DOHH2 (cell line): ENCODE data around the gene CRYAB.

ENCODE experiments used
- H3F3A ChIP-seq: fragments of 200-600 bp; sonication (generic), shearing (Covaris generic); 2 replicates; pipeline ENCODE4 v1.6.0; 2016; ENCODE audit warnings: antibody characterized with exemption, mild to moderate bottlenecking; ENCODE audit not compliant: control insufficient read depth, insufficient read depth
- H3K27ac ChIP-seq: fragments of 200-600 bp; sonication (generic); 2 replicates; pipeline ENCODE4 v1.5.1; 2014; ENCODE audit warnings: low read depth, mild to moderate bottlenecking, low read length, moderate library complexity
- H3K27me3 ChIP-seq: fragments of 200-600 bp; sonication (generic); 2 replicates; pipeline ENCODE4 v1.6.1; 2014; ENCODE audit warnings: mild to moderate bottlenecking, low read length, mixed read lengths; ENCODE audit not compliant: control insufficient read depth
- H3K36me3 ChIP-seq: fragments of 200-600 bp; sonication (generic); 2 replicates; pipeline ENCODE4 v1.6.1; 2014; ENCODE audit warnings: mild to moderate bottlenecking, low read length, moderate library complexity, mixed read lengths; ENCODE audit not compliant: control insufficient read depth
- H3K4me1 ChIP-seq: fragments of 200-600 bp; sonication (generic); 2 replicates; pipeline ENCODE4 v1.6.1; 2014; ENCODE audit warnings: mild to moderate bottlenecking, low read length, mixed read lengths; ENCODE audit not compliant: control insufficient read depth
- H3K4me2 ChIP-seq: fragments of 200-600 bp; sonication (generic); 2 replicates; pipeline ENCODE4 v1.6.0; 2014; ENCODE audit warnings: mild to moderate bottlenecking, low read length, moderate library complexity
- H3K4me3 ChIP-seq: fragments of 200-600 bp; sonication (generic); 2 replicates; pipeline ENCODE4 v1.5.1; 2014; ENCODE audit warnings: mild to moderate bottlenecking, low read length, mixed read lengths
- H3K79me2 ChIP-seq: fragments of 200-600 bp; sonication (generic); 2 replicates; pipeline ENCODE4 v1.6.1; 2014; ENCODE audit warnings: mild to moderate bottlenecking, low read length, mixed read lengths; ENCODE audit not compliant: control insufficient read depth
- H3K9me2 ChIP-seq: fragments of 200-600 bp; sonication (generic); replicated peaks from 2 replicates; pipeline ENCODE4 v1.6.1; 2014; ENCODE audit warnings: mild to moderate bottlenecking, low read length, mixed read lengths; ENCODE audit not compliant: control insufficient read depth
- H3K9me3 ChIP-seq: fragments of 200-600 bp; sonication (generic); 2 replicates; pipeline ENCODE4 v1.6.1; 2014; ENCODE audit warnings: antibody characterized with exemption, low read length, mixed read lengths; ENCODE audit not compliant: control insufficient read depth, insufficient read depth
- H4K20me1 ChIP-seq: fragments of 200-600 bp; sonication (generic); 2 replicates; pipeline ENCODE4 v1.6.0; 2014; ENCODE audit warnings: low read depth, mild to moderate bottlenecking, antibody characterized with exemption, low read length, moderate library complexity; ENCODE audit not compliant: control insufficient read depth, insufficient read depth
- CTCF ChIP-seq: fragments of 200-600 bp; sonication (generic); IDR thresholded peaks from one replicate; pipeline ENCODE4 v1.5.1; 2014; ENCODE audit warnings: antibody characterized with exemption, mild to moderate bottlenecking, low read depth, low read length; ENCODE audit not compliant: poor library complexity, severe bottlenecking
- EZH2phosphoT487 ChIP-seq: fragments of 200-600 bp; sonication (generic); IDR thresholded peaks from 2 replicates; pipeline ENCODE4 v1.6.1; 2017; ENCODE audit warnings: borderline replicate concordance, mild to moderate bottlenecking, antibody characterized with exemption, low read length, moderate library complexity, mixed read lengths

The CRYAB gene

GRCh38 chr11:111944651-111945051 lies 33.1 kb upstream of the CRYAB start:
- Histone ChIP-seq H3K36me3 (no peaks in the 10 kb centered on the region), H3K4me1 (peaks cover 12% of the 10 kb centered on the region), H3K9me3 (no peaks in the 10 kb centered on the region), H3K9me2 (no peaks in the 10 kb centered on the region), H3K4me2 (no peak overlapping the region), H3K4me3 (no peak overlapping the region), H3K27ac (no peak overlapping the region), H4K20me1 (no peaks in the 10 kb centered on the region), H3K79me2 (no peaks in the 10 kb centered on the region), H3K27me3 (no peaks in the 10 kb centered on the region), H3F3A (peaks cover 4% of the 10 kb centered on the region)
- TF ChIP-seq EZH2phosphoT487: no peak
- no peak for TF ChIP-seq CTCF

- no peak for TF ChIP-seq CTCF
- TF ChIP-seq EZH2phosphoT487: no peak
- peaks cover 13% of the 10 kb centered on the region for H3K4me1 ChIP-seq
- no peaks in the 10 kb centered on the region for H4K20me1 ChIP-seq
- no peaks in the 10 kb centered on the region for H3K36me3 ChIP-seq
- H3F3A ChIP-seq: peaks cover 9% of the 10 kb centered on the region
- H3K79me2 ChIP-seq: no peaks in the 10 kb centered on the region
- H3K9me2 ChIP-seq: no peaks in the 10 kb centered on the region
- no peaks in the 10 kb centered on the region for H3K27me3 ChIP-seq
- H3K4me2 ChIP-seq: no peak overlapping the region
- no peaks in the 10 kb centered on the region for H3K9me3 ChIP-seq
- no peak overlapping the region for H3K27ac ChIP-seq
- no peak overlapping the region for H3K4me3 ChIP-seq
Observed at GRCh38 chr11:111944139-111944538, 32.6 kb upstream of the CRYAB start.

GRCh38 chr11:111942829-111943228 lies 31.3 kb upstream of the CRYAB start:
- no peak overlapping the region for H3K4me3 ChIP-seq

More at GRCh38 chr11:111942829-111943228, 31.3 kb upstream of the CRYAB start:
- Histone ChIP-seq H4K20me1 (no peaks in the 10 kb centered on the region), H3K27me3 (peaks cover 4% of the 10 kb centered on the region; the same call in 1 of the 2 replicates), H3K36me3 (no peaks in the 10 kb centered on the region), H3K79me2 (no peaks in the 10 kb centered on the region), H3K4me2 (no peak overlapping the region), H3K9me3 (no peaks in the 10 kb centered on the region), H3F3A (peaks cover 14% of the 10 kb centered on the region), H3K9me2 (no peaks in the 10 kb centered on the region), H3K27ac (no peak overlapping the region), H3K4me1 (peaks cover 26% of the 10 kb centered on the region)
- TF ChIP-seq CTCF (no peak), EZH2phosphoT487 (no peak)
